Measurements from ENCODE around the gene LETM1.

Gene LETM1

DNA sequence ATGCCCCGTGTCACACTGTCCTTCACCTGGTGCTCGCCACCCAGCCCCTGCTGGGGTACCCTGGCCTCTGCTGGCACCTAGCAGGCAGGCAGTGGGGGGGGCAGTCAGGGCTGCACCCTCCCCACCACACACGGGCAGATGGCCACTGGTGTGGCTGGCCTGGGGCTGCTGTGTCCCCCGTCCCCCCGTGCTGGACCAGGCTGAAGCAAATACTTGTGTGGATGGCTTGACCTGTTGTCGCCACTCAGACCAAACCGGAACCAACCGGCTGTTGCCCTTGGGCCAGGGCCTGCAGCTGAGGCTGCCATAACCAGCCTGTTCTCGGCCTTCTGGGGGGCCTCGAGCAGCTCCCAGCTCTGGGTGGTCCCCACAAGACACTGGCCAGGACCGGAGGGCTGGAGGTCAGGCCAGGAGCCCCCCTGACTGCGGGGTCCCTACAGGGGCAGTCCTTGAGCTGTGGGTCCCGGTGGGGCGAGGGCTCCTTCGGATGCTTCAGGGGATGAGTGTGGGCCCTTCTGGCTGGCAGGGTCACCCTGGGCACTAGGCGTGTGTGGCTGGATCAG lies 58.6 kb downstream of the LETM1 start:
- in situ Hi-C loops (cut with MboI; ENCODE audit: low sequenced_read_pairs) = no loop called here

DNA sequence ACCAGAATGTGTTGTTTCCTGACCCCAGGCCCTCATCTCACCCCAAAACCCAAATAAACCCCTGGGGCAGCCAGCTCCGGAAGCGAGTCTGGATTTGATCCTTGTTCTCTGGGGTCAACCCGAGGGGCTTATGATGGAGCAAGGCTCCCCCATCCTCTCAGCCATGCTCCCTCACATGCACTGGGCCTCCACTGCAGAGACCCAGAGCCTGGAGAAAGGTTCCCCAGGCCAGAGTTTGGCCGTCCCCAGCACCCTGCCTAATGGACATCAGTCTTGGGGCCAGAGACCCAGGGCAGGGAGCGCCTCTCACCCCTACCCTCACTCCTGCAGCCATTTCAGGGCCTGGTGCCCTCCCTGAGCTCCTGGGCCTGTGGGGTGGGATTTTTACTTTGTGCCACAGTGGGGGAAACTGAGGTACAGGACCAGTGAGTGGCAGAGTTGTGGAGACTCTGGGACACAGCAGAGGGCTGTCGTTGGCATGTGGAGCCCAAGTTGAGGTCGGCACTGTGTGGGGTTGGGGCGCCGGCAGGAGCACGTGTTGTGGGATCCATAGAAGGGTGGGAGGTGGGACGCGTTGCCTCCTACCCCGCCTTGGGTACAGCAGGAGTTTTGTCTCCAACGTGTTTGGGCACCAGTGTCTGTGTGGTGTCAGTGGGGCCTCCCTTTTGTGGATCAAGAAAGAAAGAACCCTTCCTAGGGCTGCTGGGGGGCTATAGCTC lies 59.3 kb downstream of the LETM1 start:
- in situ Hi-C loops (cut with MboI; ENCODE audit: low sequenced_read_pairs) = no loop called here

DNA sequence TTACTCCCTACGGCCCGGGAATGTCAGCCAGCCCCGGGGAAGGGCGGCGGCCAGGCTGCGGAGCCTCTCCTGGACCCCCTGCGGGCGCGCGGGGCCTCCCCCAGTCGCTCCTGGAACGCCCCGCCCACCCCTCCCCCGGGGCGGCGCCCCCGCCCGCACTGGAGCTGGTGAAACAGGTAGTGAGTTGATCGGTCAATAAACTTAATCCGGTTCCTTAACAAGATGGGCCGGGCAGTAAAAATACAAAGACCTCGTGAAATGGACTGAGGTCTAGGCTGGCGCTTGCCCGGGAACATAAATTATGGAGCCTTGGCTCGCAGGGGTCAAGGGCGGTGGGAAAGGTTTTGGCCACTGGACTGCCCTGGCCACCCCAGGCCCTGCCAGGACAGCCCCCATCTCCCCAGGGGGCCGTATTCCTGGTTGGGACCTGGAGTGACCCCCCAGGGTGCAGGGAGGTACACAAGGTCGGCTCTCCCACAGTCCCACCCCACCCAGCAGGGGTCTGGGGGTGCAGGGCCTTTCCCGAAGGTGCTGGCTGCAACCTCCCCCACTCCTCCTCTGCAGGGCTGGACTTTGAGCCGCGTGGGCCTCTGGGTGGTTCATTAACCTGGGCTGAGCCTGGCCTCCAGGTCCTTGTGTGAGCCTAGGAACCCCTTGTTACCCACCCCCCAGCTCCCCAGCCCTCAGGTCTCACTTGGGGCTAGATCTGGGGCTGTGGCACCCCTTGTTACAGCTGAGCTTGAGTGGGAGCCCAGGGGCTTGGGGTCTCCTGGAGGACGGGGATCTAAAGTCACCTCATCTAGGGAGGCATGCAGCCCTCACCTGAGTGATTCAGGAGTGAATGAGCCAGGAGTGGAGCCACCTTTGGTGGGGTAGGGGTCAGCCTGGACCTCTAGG lies 60.4 kb downstream of the LETM1 start:
- in situ Hi-C loops (cut with MboI; ENCODE audit: low sequenced_read_pairs) = no loop called here

DNA sequence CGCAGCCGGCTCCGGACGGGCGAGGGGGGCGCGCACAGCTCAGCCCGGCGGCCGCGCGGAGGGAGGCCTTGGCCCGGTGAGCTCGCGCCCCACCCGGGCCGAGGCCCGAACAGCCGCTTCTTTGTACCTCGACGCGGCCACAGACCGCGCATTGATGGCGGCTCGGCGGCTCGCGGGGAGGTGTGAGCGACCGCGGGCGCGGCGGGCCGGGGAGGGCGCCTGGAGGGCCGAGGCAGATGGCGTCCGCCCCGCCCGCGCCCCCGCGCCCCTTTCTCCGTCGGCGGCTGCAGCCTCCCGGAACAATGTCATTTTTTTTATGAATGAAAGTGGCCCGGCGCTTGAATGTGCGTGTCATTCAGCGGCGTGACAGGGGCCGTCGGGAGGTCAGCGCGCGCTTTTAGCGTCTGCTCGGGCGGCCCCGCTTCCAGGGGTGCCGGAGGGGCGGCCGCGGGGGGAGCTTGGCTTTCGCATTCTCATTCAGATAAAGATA lies 61.1 kb downstream of the LETM1 start:
- in situ Hi-C loops (cut with MboI; ENCODE audit: low sequenced_read_pairs) = no loop called here

DNA sequence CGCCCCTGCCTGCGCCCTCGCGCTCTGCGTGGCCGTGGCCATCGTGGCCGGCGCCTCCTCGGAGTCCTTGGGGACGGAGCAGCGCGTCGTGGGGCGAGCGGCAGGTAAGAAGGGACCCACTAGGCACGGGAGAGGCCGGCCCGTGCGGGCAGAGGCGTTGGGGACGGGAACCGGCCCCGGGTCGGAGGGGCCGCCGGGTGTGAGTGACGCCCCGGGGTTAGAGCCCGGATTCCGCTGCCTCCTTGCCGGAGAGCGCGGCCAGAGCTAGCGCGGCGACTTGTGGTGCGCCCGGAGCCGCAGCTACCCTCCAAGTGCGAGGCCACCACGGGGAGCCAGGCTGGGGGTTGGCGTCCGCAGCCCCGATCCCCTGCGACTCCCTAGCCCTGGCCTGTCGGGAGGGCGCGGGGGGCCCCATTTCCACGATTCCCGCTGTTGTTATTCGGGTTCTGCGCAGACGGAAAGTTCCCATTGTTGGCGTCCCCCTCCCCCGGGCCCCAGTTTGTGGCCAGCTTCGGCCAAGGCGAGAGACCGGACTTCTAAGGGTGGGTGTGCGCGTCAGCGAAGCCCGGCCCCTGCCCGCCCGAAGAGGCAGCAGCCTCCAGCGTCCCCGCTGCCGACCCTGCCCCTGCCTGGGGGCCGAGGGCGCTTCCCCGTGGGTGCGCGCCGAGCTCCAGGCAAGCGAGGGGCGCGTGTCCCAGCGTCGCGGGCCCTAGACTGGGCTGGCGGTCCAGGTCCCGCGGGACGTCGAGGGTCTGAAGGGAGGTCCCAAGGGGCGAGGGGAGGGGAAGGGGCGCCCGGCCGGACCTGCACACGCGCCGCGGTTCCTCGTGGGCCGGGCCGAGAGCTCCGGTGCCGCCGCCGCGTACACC lies 61.8 kb downstream of the LETM1 start:
- in situ Hi-C loops (cut with MboI; ENCODE audit: low sequenced_read_pairs) = no loop called here

DNA sequence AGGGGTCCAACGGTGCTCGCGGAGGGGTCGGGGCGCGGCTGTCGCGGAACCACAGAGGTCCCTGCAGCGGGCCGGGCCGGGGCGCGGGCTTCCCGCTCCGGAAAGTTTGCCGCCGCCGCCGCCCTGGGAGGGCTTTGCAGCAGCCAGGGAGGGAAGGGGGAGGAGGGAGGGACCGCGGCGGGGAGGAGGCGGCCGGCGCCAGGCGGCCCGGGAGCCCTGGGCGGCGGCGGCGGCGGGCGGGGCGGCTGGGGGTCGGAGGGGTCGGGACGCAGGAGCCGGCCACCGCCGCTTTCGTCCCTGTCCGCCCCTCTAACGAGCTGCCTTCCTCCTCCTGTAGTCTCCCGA lies 62.5 kb downstream of the LETM1 start:
- in situ Hi-C loops (cut with MboI; ENCODE audit: low sequenced_read_pairs) = no loop called here

DNA sequence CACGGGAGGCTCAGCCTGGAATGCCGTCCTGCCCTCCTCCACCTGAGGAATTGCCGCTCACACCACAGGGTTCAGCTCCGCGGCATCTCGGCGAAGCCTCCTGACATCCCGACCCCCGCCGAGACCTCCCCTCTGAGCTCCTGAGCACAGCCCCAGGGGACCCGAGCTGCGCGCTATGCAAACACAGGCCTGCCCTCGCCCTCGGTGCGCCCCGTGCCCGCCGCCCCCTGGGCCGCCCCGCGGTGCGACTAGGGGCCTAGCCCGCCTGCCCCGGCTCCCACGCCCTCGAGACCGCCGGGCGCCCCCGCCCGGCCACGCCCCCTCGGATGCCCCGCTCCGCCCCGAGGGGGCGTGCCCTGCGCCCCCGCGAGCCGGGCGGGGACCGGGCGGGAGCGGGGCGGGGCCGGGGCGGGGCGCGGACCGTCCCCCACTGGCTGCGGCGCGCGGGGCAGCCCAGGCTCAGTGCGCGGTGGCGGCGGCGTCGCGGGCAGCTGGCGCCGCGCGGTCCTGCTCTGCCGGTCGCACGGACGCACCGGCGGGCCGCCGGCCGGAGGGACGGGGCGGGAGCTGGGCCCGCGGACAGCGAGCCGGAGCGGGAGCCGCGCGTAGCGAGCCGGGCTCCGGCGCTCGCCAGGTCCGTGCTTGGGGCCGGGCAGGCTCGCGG lies 63.0 kb downstream of the LETM1 start, which contains the start of gene FGFR3:
Gene FGFR3 (plus strand): TSS at position 462 of the 664 bp plus-strand sequence. CDS start 642 bp downstream, outside the sequence.
- in situ Hi-C loops (cut with MboI; ENCODE audit: low sequenced_read_pairs) = no loop called here

DNA sequence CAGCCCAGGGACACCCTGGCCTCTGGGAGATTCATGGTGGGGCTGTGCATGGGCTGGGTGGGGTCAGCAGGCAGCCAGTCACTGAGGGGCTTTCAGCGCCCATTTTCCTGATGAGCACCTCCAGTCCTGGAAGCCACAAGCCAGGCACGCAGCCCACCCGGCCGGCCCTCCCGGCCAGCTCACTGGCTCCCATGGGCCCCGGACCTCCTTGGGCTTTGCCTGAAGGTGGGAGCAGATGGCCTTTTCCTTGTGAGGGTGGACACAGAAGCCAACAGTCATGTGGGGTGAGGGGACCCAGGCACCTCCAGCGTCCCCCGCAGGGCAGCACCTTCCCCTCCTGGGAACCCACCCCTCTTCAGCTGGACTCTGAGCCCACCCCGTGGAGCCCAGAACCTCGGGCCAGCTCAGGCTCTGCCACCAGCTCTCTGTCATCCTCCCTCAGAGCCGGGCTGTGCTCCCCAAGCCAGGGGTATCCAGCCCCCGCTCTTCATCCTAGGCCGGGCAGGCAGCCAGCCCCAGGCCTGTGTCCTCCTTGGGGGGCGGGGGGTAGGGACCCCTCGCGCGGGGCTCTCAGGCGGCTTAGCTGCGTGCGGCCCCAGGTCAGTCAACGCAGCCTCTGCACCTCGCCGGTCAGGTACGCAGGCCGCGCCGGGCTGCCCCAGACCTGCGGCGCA lies 63.7 kb downstream of the LETM1 start:
- in situ Hi-C loops (cut with MboI; ENCODE audit: low sequenced_read_pairs) = no loop called here

DNA sequence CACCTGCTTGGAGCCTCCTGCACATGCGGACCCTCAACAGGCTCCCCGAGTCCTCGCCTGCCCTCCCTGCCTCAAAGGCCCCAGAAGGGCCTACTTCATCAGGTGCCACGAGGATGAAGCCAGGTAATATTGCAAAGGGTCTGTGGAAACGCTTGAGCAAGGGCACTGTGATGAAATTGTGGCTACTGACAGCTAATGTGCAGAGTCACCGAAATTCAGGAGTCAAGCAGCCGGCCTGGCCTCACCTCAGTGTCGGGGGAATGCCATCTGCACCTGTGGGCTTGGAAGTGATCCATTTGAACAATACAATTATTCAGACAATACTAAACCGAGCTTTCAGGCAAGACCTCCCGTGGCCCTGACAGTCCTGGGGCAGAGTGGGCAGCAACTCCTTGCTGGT lies 66.0 kb downstream of the LETM1 start:
- in situ Hi-C loops (cut with MboI; ENCODE audit: low sequenced_read_pairs) = no loop called here

DNA sequence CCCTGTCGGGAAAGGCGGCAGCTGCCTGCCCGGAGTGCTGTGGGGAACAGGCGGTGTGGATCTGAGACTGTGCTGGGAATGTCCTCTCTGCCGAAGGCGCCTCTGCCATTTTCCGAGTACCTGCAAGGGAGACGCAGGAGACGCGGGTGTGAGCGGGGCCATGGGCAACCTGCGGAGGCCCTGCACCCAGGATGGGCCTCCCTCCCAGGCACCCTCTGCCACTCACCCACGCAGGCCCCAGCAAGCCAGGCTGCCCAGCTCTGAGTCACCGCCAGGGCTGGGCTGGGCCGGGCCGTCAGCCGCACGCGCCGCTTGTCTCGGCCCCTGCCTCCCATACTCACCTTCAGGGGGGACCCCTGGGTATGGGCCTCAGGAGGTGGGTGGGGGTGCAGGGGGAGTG lies 66.4 kb downstream of the LETM1 start:
- in situ Hi-C loops (cut with MboI; ENCODE audit: low sequenced_read_pairs) = no loop called here

DNA sequence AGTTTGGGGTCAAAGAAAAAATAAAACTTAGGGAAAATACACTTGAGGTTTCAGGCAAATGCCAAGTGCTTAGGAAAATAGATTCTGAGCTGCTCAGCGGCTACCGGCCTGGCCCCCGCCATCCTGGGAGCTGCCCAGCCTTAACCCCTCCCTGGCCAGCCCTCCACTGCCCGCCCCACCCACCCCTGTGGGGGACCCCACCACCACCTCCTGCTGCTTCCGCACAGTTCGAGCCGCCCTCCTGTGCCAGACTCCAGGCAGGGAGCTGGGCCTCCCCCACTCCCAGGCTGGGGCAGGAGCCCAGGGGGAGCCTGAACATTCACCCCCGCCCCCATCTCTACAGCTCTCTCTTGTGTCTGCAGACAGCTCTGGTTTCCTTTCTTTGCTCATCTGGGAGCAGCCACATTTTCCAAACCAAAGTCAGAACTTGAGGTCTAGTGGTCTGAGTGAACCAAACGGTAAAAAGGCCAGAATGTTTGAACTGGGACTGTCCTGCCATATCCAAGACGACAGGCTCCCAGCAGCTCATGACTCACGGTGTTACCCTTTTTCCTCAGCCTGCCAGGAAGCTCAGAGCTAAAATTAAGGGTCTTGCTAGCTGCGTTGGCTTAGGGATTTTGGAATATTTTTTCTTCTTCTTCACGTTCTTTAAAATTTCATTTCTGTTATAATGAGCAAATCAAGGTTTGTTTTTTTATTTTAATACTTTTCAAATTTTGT lies 67.5 kb downstream of the LETM1 start:
- in situ Hi-C loops (cut with MboI; ENCODE audit: low sequenced_read_pairs) = no loop called here

DNA sequence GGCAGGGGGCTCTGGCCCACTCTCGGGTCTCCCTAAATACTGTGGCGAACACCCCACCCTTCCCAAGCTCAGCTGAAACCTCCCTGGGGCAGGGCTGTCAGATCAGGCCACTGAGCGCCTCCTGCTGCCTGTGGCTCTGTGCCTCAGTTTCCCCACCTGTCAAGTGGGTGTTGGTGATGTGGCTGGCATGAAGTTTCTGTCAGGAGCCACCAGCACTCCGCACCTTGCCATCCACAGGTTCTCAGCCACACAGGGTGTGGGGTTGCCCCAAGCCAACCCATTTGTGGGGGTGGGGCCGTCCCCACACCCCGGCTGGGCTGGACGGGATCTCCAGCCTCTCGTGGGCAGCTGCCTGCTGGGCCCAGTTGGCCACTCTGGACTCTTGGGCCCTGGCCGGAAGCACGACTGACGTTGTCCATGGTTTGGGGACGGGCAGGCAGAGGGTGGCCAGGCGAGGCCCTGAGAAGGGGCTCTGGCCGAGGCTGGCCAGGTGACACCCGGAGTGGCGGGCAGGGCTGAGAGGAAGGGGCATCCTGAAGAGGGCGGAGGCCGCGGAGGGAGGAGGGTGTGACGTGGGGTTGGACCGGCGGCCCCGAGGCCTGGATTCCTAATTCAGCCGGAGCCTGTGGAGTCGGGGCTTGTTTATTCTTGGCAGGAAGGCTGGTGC lies 68.4 kb downstream of the LETM1 start:
- in situ Hi-C loops (cut with MboI; ENCODE audit: low sequenced_read_pairs) = no loop called here

DNA sequence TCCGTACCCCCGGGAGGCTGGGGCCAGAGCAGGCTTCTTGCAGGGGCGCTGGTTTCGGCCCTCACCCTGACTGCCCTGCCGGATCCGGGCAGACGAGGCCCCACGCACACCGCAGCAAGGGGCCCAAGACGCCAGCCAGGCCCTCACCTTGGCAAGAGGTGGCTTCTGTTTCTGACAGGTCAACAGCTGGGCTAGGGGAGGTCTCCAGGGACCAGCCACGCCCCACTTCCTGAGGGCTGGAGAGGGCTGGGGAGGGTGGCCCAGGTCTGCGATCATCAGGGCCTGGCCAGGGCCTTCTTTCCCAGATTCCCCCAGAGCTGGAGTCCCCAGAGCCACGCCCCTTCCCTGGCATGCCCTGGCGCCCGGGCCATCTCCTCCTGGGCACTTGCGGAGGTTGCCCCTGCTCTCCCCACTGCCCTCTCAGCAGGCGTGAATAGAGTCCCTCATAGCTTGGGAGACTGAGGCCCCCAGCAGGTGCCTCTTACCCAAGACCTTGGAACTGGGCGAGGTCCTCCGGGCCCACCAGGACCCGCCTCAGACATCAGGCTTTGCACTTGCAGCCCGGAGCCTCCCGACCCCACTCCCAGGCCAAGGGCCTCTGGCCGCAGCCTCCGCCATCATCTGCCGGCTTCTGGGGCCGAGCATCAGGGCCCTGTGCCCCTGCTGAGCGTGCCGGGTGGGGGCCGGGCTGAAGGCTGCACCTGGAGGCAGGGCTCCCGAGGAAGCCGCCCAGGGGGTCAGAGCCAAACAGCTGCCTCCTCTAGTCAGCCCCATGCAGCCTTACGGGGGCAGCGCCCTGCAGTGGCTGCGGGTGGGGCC lies 69.2 kb downstream of the LETM1 start:
- in situ Hi-C loops (cut with MboI; ENCODE audit: low sequenced_read_pairs) = no loop called here

DNA sequence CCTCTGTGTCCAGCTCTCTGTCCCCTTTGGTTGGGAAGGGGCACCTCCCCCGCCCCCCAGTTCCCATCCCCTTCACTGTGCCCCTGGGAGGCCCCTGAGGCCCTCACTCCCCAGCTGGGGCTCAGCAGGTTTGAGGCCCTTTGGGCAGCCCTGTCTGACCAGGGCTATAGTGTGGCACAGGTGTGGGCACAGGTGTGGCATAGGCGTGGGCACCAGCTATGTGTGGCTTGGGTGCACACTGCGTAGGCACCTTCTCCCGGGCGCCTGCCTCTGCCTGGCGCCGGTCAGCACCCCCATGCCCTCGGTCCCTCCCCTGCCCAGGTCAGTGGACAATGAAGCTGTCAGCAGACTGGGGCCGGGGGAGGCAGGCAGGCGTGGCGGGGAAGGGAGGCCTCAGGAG lies 70.4 kb downstream of the LETM1 start:
- in situ Hi-C loops (cut with MboI; ENCODE audit: low sequenced_read_pairs) = no loop called here

DNA sequence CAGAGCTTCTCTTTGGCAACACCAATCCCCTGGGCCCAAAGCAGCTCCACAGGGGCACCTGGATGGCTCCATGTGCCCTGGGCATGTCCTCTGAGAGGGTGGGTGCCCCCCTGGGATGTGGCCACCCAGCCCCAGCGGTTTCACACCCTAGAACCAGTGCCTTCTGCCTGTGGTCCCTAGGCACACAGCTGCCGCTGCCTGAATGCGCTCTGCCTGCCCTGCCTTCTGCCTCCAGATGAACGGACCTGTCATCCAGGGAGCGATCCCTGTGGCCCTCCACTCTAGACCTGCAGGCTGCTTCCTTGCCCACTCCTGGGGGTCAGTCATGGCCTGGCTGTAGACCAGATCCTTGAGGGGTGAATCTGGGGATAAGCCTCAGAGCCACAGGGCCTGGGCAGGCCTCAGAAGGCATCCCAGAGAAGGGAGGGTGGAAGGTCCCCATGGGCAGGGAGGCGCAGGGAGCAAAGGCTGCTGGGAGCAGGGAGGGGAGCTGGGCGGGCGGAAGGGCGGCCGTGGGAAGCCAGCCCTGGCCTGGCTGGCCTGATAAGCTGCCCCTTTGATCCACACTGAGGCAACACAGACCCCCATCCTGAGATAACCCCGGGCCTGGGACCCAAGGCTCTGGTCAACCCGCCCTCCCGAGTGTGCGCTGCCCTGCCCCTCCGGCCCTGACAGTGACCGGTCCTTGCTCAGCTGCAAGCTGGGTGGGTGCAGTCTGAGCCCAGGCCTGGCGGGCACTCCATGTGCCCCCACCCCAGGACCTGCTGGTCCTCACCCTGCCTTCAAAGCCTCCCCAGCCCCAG lies 71.0 kb downstream of the LETM1 start:
- in situ Hi-C loops (cut with MboI; ENCODE audit: low sequenced_read_pairs) = no loop called here

DNA sequence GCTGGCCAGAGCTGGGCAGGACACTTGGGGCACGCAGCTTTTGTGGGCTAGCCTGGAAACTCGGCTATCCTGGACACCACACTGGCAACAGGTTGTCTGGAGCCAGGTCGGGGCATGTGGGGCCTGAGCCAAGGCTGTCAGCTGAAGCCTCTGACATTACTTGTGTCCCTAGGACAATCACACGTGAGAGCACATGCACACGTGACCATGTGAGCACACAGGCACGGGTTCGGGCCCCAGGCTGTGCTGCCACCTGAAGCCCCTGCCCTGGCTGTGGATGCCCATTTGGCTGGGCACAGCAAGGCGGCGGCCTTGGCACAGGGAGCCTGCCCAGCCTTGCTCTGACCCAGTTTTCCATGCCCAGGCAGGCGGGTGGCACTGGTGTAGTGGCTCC lies 71.6 kb downstream of the LETM1 start:
- in situ Hi-C loops (cut with MboI; ENCODE audit: low sequenced_read_pairs) = no loop called here

DNA sequence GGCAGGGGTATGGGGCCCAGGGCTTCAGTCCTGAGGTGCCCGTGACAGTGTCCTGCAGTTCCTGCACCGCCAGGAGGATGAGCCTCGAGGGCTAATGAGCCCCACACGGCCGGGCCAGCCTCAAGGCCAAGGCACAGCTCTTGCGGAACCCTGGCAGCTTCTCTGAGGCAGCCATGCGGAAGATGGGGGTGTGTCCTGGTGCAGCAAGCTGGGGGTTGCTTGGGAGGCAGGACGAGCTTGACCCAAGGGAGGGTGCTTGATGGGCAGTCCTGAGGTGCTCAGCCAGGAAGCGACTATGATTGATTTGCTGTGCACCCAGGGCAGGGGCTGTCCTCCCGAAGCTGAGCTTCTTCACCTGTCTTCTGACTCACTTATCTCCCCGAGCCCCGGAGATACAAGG lies 72.0 kb downstream of the LETM1 start:
- in situ Hi-C loops (cut with MboI; ENCODE audit: low sequenced_read_pairs) = no loop called here

All from hTERT RPE-1 (cell line).